Smooth muscle cell (in vitro differentiated cells): ENCODE data around the gene MMP2. TPM values are rescaled to one million over a fixed set of nuclear protein-coding genes. Genes with fewer than 3 reads are reported as not detected.

Source experiments
- DNase-seq: peaks from one replicate; lab custom pipeline; 2025; ENCODE audit not compliant: unreplicated experiment; lab: John Stamatoyannopoulos, UW
- H2AFZ ChIP-seq: fragments of 200-600 bp; sonication (generic); 2 replicates; pipeline ENCODE4 v1.6.0; 2016; ENCODE audit warnings: antibody characterized with exemption, low read depth, mild to moderate bottlenecking
- H3F3A ChIP-seq: fragments of 200-600 bp; sonication (generic); 2 replicates; pipeline ENCODE4 v1.6.0; 2017; ENCODE audit warnings: antibody characterized with exemption, low read depth
- H3K27ac ChIP-seq: fragments of 200-600 bp; sonication (generic); 2 replicates; pipeline ENCODE4 v1.5.1; 2016; ENCODE audit warnings: low read depth, mild to moderate bottlenecking
- H3K27me3 ChIP-seq: fragments of 200-600 bp; sonication (generic); 2 replicates; pipeline ENCODE4 v1.6.1; 2016; ENCODE audit warnings: low read depth, mild to moderate bottlenecking
- H3K36me3 ChIP-seq: fragments of 200-600 bp; sonication (generic); 2 replicates; pipeline ENCODE4 v1.5.1; 2016; ENCODE audit warnings: low read depth
- H3K4me1 ChIP-seq: fragments of 200-600 bp; sonication (generic); 2 replicates; pipeline ENCODE4 v1.5.1; 2016; ENCODE audit warnings: low read depth
- H3K4me2 ChIP-seq: fragments of 200-600 bp; sonication (generic); 2 replicates; pipeline ENCODE4 v1.6.0; 2016; ENCODE audit warnings: mild to moderate bottlenecking
- H3K4me3 ChIP-seq: fragments of 200-600 bp; sonication (generic); 2 replicates; pipeline ENCODE4 v1.5.1; 2016; ENCODE audit warnings: mild to moderate bottlenecking
- H3K79me2 ChIP-seq: fragments of 200-600 bp; sonication (generic); 2 replicates; pipeline ENCODE4 v1.6.0; 2016; ENCODE audit warnings: low read depth, mild to moderate bottlenecking
- H3K9ac ChIP-seq: fragments of 200-600 bp; sonication (generic); 2 replicates; pipeline ENCODE4 v1.6.0; 2016; ENCODE audit warnings: low read depth
- H3K9me3 ChIP-seq: fragments of 200-600 bp; sonication (generic); replicated peaks from 2 replicates; pipeline ENCODE4 v1.5.1; 2016; ENCODE audit warnings: low read depth
- H4K20me1 ChIP-seq: fragments of 200-600 bp; sonication (generic); 2 replicates; pipeline ENCODE4 v1.6.0; 2016; ENCODE audit warnings: low read depth
- CTCF ChIP-seq: fragments of 200-600 bp; sonication (generic); IDR thresholded peaks from 2 replicates; pipeline ENCODE4 v1.5.1; 2017; ENCODE audit warnings: borderline replicate concordance, mild to moderate bottlenecking, antibody characterized with exemption; ENCODE audit not compliant: insufficient read depth, poor library complexity, severe bottlenecking
- WGBS: methylation state at CpG from one replicate; pipeline ENCODE4 v1.1.7; 2016; ENCODE audit warnings: low lambda C conversion rate; 5-methylcytosine and 5-hydroxymethylcytosine counted together
- polyA plus RNA-seq: library from polyadenylated mRNA; unstranded; fragments of >200 nt; fragmentation: Nextera tagmentation; extraction: Ambion mirVana; gene quantifications from 2 replicates; pipeline ENCODE4 v1.2.1, GENCODE V29; 2016
- total RNA-seq: library from RNA; depleted of rRNA; stranded (reverse); fragments of >200 nt; gene quantifications from 2 replicates; pipeline ENCODE4 v1.2.3, GENCODE V29; 2014

MMP2 gene
- total and polyA plus RNA-seq, 2 experiments from 2014 or later: 431 to 746 TPM

- WGBS: 89% methylated on average over 6 of the region's 6 CpGs
- no peak overlapping the region for H3K27ac ChIP-seq
Measured at GRCh38 chr16:55439101-55439690, 39.8 kb upstream of the MMP2 start.

GRCh38 chr16:55443434-55444346 lies 35.3 kb upstream of the MMP2 start:
- Histone ChIP-seq H3K79me2 (no peaks in the 10 kb centered on the region), H3F3A (no peaks in the 10 kb centered on the region)

More at GRCh38 chr16:55439101-55439690, 39.8 kb upstream of the MMP2 start:
- Histone ChIP-seq H3F3A (no peaks in the 10 kb centered on the region), H3K9ac (no peak overlapping the region), H3K4me2 (no peak overlapping the region), H3K4me3 (no peak overlapping the region), H3K9me3 (no peaks in the 10 kb centered on the region), H4K20me1 (no peaks in the 10 kb centered on the region), H2AFZ (no peak overlapping the region), H3K4me1 (no peaks in the 10 kb centered on the region), H3K27me3 (peaks cover 31% of the 10 kb centered on the region), H3K36me3 (no peaks in the 10 kb centered on the region), H3K79me2 (no peaks in the 10 kb centered on the region)
- no peak for TF ChIP-seq CTCF
- no peak for DNase-seq

GRCh38 chr16:55444754-55445485 lies 34.1 kb upstream of the MMP2 start:
- Histone ChIP-seq H3K4me1 (no peaks in the 10 kb centered on the region), H3K36me3 (no peaks in the 10 kb centered on the region), H3K27me3 (peaks cover 17% of the 10 kb centered on the region), H3K4me2 (no peak overlapping the region), H3K9ac (no peak overlapping the region), H3K4me3 (no peak overlapping the region), H3F3A (no peaks in the 10 kb centered on the region), H3K27ac (no peak overlapping the region), H2AFZ (no peak overlapping the region), H3K79me2 (no peaks in the 10 kb centered on the region), H3K9me3 (no peaks in the 10 kb centered on the region), H4K20me1 (no peaks in the 10 kb centered on the region)
- WGBS: 94% methylated on average over 8 of the region's 8 CpGs
- TF ChIP-seq CTCF: no peak
- no peak for DNase-seq

More at GRCh38 chr16:55443434-55444346, 35.3 kb upstream of the MMP2 start:
- Histone ChIP-seq H3K4me1 (no peaks in the 10 kb centered on the region), H3K27me3 (peaks cover 20% of the 10 kb centered on the region), H4K20me1 (no peaks in the 10 kb centered on the region), H3K36me3 (no peaks in the 10 kb centered on the region), H3K4me2 (no peak overlapping the region), H3K27ac (no peak overlapping the region), H3K9me3 (no peaks in the 10 kb centered on the region), H3K9ac (no peak overlapping the region), H2AFZ (no peak overlapping the region), H3K4me3 (no peak overlapping the region)
- no peak for TF ChIP-seq CTCF
- DNase-seq: no peak
- 79% methylated on average over 11 of the region's 11 CpGs for WGBS
